GM21367 (cell line): ENCODE results near the gene ASZ1.
A peak's percentile ranks its signal among the peaks of the same experiment; 100 is the strongest.
"Not testable (repeated sequence)": the region's sequence is repeated elsewhere in the genome, so short reads cannot be mapped to it uniquely, and the experiment has no call there.

Source experiments
- ATAC-seq: cut with Tn5 transposase; IDR thresholded peaks from one replicate; pipeline ENCODE4 v1.9.1; 2021; ENCODE audit not compliant: unreplicated experiment

Gene ASZ1

GRCh38 chr7:117427258-117427701 lies at the start of gene ASZ1:
ASZ1 (minus strand) TSS chr7:117427493; CDS start chr7:117427460, 33 bp downstream.
- no peak for ATAC-seq

GRCh38 chr7:117476557-117477215 lies 49.4 kb upstream of the ASZ1 start:
- no peak for ATAC-seq

GRCh38 chr7:117472335-117472734 lies 45.0 kb upstream of the ASZ1 start:
- ATAC-seq = no peak

GRCh38 chr7:117470777-117471176 lies 43.5 kb upstream of the ASZ1 start:
- ATAC-seq = peak; percentile 48

- ATAC-seq = no peak
Observed at GRCh38 chr7:117468174-117468573, 40.9 kb upstream of the ASZ1 start.

- not testable (repeated sequence) for ATAC-seq
Observed at GRCh38 chr7:117460815-117461214, 33.5 kb upstream of the ASZ1 start.

- ATAC-seq = no peak
Observed at GRCh38 chr7:117459735-117460134, 32.4 kb upstream of the ASZ1 start.

- peak; percentile 70 for ATAC-seq
Observed at GRCh38 chr7:117458977-117459583, 31.8 kb upstream of the ASZ1 start.

GRCh38 chr7:117448655-117449054 lies 21.4 kb upstream of the ASZ1 start:
- ATAC-seq = no peak

GRCh38 chr7:117446220-117446815 lies 19.0 kb upstream of the ASZ1 start:
- ATAC-seq = no peak

GRCh38 chr7:117445206-117445605 lies 17.9 kb upstream of the ASZ1 start:
- ATAC-seq = no peak

GRCh38 chr7:117444646-117445045 lies 17.4 kb upstream of the ASZ1 start:
- no peak for ATAC-seq

- peak; percentile 86 for ATAC-seq
Observed at GRCh38 chr7:117435475-117436043, 8.3 kb upstream of the ASZ1 start.

GRCh38 chr7:117424090-117424829 lies 3.0 kb downstream of the ASZ1 start:
- ATAC-seq = no peak

GRCh38 chr7:117414591-117414990 lies 12.7 kb downstream of the ASZ1 start:
- not testable (repeated sequence) for ATAC-seq

- ATAC-seq = no peak
Observed at GRCh38 chr7:117412946-117413559, 14.2 kb downstream of the ASZ1 start.

GRCh38 chr7:117412390-117412789 lies 14.9 kb downstream of the ASZ1 start:
- no peak for ATAC-seq

- ATAC-seq = no peak
Observed at GRCh38 chr7:117411539-117411938, 15.8 kb downstream of the ASZ1 start.

- ATAC-seq = no peak
Observed at GRCh38 chr7:117408831-117409230, 18.5 kb downstream of the ASZ1 start.

- no peak for ATAC-seq
Observed at GRCh38 chr7:117405519-117405918, 21.8 kb downstream of the ASZ1 start.

GRCh38 chr7:117403737-117404136 lies 23.6 kb downstream of the ASZ1 start:
- no peak for ATAC-seq
